Sciatic nerve (tissue), 2 donors: ENCODE results near the gene IFNGR1. TPM values are rescaled to one million over a fixed set of nuclear protein-coding genes. Genes with fewer than 3 reads are reported as not detected.

Experiments used
- ATAC-seq: fragments of 200-7000 bp; cut with Tn5 transposase; one replicate; pipeline ENCODE4 v1.9.1; 2020; ENCODE audit warnings: mild to moderate bottlenecking, moderate library complexity
- DNase-seq: peaks from one replicate; pipeline ENCODE4 v3.0.0-alpha.2; 2020; ENCODE audit warnings: low spot score
- intact Hi-C: fragments of 100-400 bp; cut with DNase I; formaldehyde crosslinking; loops from one replicate; pipeline ENCODE4 v1.14.2; 2022
- total RNA-seq: library from RNA; stranded (reverse); fragmentation: NEBNext Ultra II Directional; extraction: Animal tissue kit (Norgen Biotek cat#: 25700); gene quantifications from one replicate; pipeline ENCODE4 v1.2.1, GENCODE V29; 2021
- donor health status: DM: no; HTN: no; CAD: no.
- donor health status: DM: no; HTN: no; CAD: no.

The IFNGR1 gene
- total RNA-seq, 1 donor from 2014 or later, result 95.2 TPM

GRCh38 chr6:137237413-137238170, 18.4 kb upstream of the IFNGR1 start:
- no peak for DNase-seq
- intact Hi-C loops, result no loop called here
- ATAC-seq, result no peak

GRCh38 chr6:137236581-137237355, 17.6 kb upstream of the IFNGR1 start:
- intact Hi-C loops, result no loop called here
- ATAC-seq, result no peak
- DNase-seq, result no peak

- intact Hi-C loops, result no loop called here
- ATAC-seq (no peak), DNase-seq (no peak)
Measured at GRCh38 chr6:137235686-137236085, 16.5 kb upstream of the IFNGR1 start.

GRCh38 chr6:137233911-137234863, 15.0 kb upstream of the IFNGR1 start:
- intact Hi-C loops, result no loop called here
- no peak for DNase-seq
- peak; percentile 86 for ATAC-seq

- no peak for DNase-seq
- no peak for ATAC-seq
- intact Hi-C loops, result no loop called here
Measured at GRCh38 chr6:137231895-137232294, 12.7 kb upstream of the IFNGR1 start.

- no peak for DNase-seq
Measured at GRCh38 chr6:137230956-137231555, 11.9 kb upstream of the IFNGR1 start.

GRCh38 chr6:137230547-137230946, 11.4 kb upstream of the IFNGR1 start:
- intact Hi-C loops, result no loop called here
- ATAC-seq (peak; percentile 14), DNase-seq (no peak)

More at GRCh38 chr6:137230956-137231555, 11.9 kb upstream of the IFNGR1 start:
- ATAC-seq, result no peak
- intact Hi-C loops, result no loop called here

- intact Hi-C loops, result no loop called here
- DNase-seq (no peak), ATAC-seq (no peak)
Measured at GRCh38 chr6:137229075-137229759, 10.0 kb upstream of the IFNGR1 start.

GRCh38 chr6:137227871-137228302, 8.7 kb upstream of the IFNGR1 start:
- DNase-seq (no peak), ATAC-seq (peak; percentile 53)
- intact Hi-C loops, result no loop called here

GRCh38 chr6:137226697-137227096, 7.5 kb upstream of the IFNGR1 start:
- DNase-seq (no peak), ATAC-seq (no peak)
- intact Hi-C loops, result no loop called here

- ATAC-seq, result peak; percentile 61
Measured at GRCh38 chr6:137224799-137225198, 5.6 kb upstream of the IFNGR1 start.

GRCh38 chr6:137223370-137224131, 4.4 kb upstream of the IFNGR1 start:
- no peak for DNase-seq
- ATAC-seq, result no peak
- intact Hi-C loops, result loop anchor here (5.0 kb wide), 1 partner anchor 1599 kb away; no protein-coding TSS in a partner anchor

More at GRCh38 chr6:137224799-137225198, 5.6 kb upstream of the IFNGR1 start:
- DNase-seq, result no peak
- intact Hi-C loops, result loop anchor here (5.0 kb wide), 1 partner anchor 1598 kb away; no protein-coding TSS in a partner anchor

- DNase-seq (no peak), ATAC-seq (no peak)
- intact Hi-C loops, result loop anchor here (5.0 kb wide), 1 partner anchor 1600 kb away; no protein-coding TSS in a partner anchor
Measured at GRCh38 chr6:137222381-137222780, 3.2 kb upstream of the IFNGR1 start.

- intact Hi-C loops, result loop anchor here (5.0 kb wide), 1 partner anchor 1603 kb away; no protein-coding TSS in a partner anchor
- DNase-seq (no peak), ATAC-seq (no peak)
Measured at GRCh38 chr6:137219664-137220252, 573 bp upstream of the IFNGR1 start.

- ATAC-seq (peak; percentile 60), DNase-seq (no peak)
- intact Hi-C loops, result no loop called here
Measured at GRCh38 chr6:137218473-137218916, 690 bp downstream of the IFNGR1 start.

GRCh38 chr6:137217801-137218472, 1.2 kb downstream of the IFNGR1 start:
- DNase-seq (no peak), ATAC-seq (peak; percentile 31)
- intact Hi-C loops, result no loop called here
